KG1 (cell line): ENCODE measurements around the gene SEPTIN8.

Source experiments
- DNase-seq: peaks from one replicate; lab custom pipeline; 2025; lab: John Stamatoyannopoulos, UW

The SEPTIN8 gene

DNA sequence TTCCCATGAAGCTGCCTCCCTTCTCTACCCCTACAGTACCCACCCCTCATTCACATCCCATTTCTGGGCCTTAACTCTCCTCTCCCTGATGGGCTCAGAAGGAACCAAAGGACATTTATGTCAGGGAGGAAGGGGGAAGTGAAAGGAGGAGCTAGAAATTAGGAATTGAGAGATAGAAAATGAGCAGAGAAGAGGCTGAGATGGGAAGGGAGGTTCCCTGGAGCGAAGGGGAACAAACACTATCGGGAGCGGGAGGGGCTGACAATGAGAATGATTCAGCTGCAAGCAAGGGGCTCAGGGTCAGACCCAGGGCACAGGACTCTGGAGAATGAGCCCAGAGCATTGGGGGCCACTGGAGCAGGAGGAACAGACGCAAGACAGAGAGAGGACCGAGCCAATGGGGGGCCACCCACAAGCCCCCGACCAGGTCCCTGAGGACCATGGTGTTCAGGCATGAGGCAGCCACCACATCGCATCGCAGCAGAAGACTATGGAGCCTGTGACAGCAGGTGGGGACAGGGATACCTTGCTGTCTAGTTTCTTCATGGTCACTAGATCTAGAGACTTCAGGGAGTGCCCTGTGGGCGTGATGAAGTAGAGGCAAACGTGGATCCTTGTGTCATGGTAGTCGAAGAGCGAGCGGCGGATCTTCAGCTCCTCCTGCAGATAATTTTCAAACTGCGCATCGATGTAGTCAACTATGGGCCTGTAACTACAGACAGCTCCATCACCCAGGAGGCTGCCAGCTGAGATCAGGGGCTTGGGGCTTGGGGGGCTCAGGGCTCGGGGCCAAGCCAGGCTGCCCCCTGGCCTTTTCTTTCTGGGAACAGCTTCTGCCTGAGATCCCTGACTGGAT is 13.6 kb downstream of the SEPTIN8 start:
- DNase-seq, result no peak

DNA sequence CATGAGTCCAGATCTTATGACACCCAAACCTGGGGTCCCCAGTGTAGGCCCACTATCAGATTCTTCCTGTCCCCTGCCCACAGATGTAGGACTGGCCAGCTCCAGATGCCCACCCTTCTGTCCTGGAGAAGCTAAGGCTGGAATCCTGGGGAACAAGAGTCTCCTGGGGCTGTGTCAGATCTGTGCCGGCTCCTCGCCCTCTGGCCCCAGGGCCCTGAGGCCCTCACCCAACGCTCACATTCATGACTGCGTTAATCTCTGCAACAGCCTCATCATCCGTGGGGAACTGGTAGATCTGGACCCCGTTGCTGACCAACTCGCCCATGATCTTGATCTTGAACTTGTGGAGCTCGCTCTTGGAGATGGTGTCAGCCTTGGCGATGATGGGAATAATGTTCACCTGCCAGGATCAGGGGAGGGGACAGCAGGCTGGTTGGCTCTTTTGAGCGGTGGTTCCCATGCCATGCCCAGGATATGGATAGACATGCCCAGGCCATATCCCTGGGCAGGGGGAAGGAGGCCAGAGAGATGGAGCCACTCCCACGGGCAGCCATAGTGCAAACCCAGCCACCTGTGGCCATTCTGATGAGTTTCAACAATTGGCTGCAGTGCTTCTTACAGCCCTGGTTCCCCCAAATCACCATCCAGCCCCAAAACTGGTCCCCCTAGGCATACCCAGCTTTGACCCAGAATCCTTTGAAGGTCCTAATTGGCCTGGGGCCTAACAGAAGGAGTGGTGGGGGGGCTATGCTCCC is 14.6 kb downstream of the SEPTIN8 start:
- no peak for DNase-seq

DNA sequence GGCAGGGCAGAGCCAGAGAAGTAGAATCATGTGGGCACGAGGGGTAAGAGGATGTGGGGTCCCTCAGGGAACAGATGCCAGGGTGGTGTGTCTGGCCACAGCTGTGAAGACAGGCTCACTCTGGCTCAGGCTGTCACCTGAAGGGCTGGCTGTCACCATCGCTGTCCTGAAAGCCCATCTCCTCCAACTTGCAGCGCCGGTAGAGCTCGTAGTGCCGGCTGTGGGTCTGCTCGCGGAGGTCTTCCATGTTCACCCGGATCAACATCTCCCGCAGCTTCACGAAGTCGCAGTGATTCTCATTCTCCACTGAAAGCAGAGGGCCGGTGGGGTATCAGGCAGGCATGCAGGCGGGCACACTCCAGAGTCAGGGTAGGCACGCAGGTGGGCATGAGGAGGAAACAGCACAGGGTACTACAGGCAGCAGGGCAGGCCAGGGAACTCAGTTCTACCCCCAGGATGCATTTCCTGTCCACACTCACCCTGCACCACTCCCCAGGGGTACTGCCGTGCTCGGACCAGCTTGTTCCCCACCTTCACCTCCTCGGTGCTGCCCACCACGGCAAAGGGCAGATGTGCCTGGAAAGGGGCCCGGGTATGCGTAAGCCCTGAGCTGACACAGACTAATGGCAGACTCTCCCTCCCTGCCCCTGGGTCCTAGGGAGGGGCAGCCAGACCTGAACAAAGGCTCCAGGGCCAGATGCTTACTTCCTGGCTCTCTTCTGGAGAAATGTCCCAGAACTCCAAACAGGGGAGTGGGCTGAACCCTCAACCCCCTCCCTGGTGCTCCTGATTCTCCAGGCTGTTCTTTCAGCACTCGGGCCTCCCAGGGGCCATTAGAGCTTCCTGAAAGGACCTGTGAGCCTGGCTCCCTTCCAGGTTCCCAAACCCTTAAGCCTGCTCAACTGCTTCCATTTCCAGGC is 15.5 kb downstream of the SEPTIN8 start:
- no peak for DNase-seq

DNA sequence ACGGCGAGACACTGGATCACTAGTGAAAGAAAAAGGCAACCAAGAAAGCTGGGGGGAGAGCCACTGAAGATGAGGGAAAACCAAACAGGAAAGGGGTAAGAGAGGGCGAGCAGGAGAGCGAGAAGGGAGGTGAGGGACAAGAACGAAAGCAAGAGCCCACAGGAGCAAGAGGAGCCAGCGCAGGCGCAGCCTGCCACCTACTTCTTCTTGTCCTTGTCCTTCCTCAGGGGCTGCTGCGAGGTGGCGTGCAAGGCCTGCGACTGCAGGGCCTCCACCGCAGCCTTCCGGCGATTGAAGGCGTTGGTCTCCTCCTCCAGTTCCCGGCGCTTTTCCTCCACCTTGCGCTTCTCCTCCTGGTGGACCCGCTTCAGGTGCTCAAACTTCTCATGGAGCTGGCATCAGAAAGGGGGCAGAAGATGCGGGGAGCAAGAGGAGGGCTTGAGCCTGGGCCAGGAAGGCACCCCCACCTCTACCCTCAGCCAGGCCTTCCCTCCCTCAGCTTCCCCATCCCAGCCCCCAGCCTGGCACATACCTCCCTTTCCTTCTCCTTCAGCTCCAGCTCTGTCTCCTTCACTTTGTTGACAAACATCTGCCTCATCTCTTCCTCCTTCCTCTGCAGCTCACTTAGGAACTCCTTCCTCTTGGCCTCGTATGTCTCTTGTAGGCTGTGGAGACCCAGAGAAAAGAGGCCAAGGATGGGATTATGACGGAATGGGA is 16.3 kb downstream of the SEPTIN8 start:
- no peak for DNase-seq

DNA sequence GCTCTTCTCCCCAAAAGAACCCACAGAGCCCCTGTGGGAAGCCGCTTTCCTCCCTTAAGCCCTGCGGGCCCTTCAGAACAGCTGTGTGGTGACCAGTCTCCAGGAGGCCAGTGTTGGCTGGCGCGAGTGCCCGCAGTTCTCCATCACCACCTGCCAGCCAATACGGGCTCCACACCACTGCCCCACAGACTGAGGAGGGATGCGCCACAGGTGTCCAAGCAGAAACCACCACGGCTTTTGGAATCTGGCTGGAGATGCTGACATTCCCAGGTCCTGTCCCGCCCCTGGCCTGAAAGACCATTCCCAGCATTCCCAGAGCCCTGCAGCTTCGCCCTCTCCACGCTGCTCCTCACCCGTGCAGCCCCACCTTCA is 17.0 kb downstream of the SEPTIN8 start:
- no peak for DNase-seq

DNA sequence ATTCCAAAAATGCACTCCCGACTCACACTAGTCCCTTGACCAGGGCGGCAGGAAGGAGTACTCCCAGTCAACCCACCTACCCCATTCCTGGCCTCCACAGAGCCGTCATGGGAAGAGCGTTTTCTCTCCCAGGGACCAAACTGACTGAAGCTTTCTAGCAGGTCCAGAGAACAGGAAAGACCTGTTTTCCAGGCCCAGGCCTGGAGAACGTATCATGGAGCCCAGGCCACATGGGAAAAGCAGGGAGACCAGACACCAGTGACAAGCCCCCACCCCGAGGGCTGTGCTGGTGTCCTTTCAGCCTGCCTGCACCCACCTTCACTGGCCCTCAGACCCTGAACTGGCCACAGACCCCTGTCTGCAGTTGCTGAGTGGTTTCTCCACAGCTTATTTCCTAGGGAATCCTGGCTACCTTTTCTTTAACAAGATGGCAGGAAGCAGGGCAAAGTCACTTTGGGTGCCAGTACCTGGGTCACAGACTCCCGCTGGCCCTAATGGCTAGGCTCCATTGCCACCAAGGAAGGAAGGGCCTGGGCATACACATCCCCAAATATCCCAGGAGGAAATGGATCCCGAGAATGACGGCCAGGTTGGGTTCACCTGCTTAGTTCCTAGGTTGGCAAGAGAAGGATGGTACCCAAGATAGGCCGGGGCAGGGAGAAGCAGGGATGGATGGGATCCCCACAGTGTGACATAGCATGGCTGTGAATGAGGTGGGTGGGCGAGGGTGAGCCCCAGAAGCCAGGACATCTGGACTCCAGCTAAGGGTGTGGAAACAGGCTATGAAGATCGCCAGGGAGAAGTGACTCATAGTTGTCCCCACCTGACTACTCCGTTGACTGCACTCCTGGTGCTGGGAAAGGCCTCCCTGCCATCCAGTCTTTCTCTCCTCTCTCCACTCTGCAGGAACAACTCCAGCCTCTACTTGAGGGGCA is 17.7 kb downstream of the SEPTIN8 start:
- DNase-seq, result no peak

DNA sequence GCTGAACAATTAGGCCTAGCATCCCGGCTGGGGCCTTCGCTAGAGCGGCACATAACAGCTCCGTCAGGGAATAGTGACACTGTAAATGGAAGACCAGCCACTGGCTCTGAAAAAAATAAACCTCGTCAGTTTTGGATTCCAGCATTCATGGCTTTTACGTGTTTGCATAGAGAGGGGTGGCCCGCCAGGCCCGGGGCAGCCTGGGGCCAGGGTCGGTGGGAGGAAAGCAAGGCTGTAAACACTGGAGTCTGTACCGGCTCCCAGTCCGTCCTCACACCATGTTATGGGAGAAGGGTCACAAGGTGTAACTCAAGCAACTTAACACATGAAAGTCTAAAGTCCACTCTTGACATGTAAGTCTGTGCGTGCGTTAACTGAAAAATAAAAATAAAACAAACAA is 18.6 kb downstream of the SEPTIN8 start:
- no peak for DNase-seq

DNA sequence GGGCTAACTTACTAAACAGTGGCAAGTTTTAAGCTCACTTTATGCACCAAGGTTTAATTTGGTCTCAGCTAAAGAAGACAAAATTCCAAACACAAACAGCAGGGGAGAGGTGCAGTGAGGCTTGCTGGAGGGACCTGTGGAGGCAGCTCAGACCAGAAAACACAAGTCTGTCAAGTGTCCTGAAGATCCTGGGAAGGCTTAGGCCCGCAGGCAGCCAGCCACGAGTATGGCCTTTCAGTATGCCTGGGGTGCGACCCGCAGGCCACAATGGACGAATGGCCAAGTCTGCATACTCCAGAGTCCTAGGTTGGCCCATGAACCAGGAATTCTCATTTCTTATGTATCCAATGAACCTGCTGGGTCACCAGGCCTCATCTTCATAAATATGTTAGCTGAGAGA is 20.5 kb downstream of the SEPTIN8 start:
- no peak for DNase-seq

DNA sequence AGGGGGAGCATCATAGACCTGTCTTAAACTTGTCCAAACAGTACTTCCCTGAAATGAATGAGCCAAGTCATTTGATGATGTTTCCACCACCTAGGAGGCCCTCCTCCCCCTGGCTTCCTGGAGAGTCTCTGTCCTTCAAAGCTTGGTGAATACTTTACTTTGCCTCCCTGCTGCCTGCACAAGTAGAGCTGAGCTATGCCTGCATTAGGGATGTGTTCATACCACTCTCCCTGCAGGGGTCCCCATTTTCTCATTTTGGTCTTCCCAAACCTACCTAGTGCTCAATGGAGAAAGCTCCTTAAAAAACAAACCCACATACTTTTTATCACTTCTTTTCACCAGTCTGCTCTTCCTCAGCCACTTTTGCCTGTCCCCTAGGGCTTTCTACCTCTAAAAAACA is 22.1 kb downstream of the SEPTIN8 start:
- no peak for DNase-seq

DNA sequence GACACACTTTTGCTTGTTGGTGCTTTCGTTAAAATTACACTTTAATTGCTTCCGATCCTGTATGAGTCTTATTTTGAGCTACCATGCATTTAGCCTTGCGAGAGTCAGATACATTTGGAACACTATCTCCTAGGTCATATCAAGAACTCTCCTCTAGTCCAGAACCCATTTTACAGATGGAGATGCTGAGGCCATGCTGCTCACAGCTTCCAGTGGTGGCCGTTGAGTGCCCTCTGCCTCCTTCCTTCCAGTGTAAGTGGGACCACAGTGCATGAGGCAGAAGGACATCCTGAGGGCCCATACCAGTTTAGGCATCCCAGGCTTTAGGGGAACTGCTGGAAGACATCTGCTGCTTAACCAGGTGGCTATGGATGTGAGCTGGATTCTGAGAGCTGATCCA is 22.9 kb downstream of the SEPTIN8 start:
- DNase-seq, result no peak

DNA sequence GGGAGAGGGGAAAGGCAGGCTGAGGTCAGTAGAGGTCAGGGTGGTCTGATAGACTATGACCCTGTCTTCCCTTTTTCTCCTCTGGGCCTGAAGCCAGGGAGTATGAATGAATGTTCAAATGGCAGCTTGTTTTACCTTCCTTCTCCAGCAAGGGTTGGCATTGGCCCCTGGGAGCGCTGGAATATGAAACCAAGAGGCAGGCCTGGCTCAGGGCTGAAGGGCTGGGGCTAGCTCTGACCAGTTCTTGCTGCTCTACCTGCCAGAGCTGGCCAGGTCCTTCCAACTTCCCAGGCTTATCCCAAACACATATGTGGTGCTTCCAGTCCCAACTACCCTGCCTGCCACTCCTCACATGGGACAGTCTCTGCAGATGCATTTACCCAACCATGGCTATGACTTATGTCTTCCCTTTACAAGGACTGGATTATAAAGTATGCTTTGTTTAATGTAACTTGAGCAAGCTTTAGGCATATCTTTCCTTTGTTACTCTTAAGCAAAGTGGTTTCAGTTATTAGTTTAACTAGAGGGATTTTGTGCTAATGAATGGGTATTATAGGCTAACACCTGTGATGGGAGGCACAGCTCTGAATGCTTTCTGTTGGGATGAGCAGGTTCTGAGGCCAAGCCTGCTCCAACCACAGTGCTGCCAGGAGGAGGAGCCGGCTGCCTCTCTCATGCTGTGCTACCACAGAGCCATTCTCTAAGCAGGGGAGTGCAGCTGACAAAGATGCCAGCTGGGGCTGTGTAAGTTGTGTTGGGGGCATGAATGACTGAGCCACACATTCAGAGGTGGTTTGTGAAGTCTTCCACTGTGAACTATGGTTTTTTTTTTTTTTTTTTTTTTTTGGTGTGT is 23.7 kb downstream of the SEPTIN8 start:
- DNase-seq, result no peak

DNA sequence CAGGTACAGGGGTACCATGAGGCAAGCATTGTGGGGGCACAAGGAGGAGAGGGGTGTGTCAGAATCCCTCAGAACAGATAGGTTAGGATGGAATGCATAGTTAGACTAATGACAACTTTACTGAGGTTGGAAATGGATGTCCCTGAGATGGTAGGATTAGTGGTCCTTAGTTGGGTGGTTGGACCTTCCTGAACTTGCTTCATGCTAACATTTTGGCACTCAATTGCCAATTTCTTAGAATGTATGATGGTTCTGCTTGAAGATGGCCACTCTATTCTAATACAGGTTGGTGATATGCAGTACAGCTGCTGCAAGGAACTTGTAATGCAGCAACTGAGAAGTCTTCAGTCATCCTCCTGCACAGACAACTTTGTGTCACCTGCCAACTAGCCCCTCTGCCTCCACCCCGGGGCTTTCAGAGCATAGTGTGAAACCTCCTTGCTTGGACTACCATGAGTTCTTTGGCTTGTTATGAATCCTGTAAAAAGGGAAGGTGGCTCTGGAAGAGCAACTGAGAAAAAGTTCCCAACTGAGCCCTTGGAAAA is 24.4 kb downstream of the SEPTIN8 start:
- no peak for DNase-seq

DNA sequence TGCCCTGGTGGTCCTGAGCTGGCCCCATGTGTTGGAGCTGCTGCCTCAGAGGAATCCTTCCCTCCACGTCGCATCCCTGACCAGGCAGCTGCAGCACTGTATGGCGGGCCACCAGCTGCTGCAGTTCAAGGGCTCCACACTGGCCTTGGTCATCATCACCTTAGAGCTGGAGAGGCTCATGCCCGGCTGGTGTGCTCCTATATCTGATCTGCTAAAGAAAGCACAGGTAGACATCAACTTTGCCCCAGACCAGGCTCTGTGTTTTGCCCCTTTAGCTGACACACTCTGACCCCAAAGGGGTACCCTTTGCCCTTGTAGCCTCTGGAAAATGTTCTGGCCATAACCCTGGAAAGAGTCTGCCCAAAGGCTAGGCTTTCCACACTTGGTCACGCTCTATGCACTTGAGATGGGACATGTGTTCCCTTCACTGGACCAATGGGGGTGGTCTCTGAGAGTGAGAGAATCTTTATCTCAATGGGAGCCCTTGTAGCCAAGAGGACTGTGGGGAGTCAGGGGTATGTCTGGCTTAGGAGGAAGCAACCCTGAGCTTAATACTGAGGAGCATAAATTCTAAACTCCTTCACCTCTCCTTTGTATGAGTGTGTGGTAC is 25.0 kb downstream of the SEPTIN8 start:
- no peak for DNase-seq

DNA sequence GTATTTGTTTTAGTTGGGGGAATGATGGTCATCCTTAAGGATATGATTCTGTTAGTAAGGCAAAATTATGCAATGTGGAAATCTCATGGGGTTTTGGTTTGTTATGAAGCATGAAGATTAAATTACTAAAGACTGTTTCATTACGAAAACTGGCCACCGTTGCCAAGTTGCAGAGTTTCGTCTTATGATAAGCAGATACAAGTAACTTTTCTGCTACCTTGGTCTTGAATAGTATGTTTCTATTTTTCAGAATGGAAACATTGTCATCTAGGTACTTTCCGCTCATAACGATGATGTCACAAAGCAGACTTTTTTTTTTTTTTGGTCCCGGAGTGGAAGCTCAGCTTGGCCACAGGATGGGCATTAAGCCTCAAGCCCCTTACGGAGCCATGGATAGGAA is 25.6 kb downstream of the SEPTIN8 start:
- DNase-seq, result no peak

DNA sequence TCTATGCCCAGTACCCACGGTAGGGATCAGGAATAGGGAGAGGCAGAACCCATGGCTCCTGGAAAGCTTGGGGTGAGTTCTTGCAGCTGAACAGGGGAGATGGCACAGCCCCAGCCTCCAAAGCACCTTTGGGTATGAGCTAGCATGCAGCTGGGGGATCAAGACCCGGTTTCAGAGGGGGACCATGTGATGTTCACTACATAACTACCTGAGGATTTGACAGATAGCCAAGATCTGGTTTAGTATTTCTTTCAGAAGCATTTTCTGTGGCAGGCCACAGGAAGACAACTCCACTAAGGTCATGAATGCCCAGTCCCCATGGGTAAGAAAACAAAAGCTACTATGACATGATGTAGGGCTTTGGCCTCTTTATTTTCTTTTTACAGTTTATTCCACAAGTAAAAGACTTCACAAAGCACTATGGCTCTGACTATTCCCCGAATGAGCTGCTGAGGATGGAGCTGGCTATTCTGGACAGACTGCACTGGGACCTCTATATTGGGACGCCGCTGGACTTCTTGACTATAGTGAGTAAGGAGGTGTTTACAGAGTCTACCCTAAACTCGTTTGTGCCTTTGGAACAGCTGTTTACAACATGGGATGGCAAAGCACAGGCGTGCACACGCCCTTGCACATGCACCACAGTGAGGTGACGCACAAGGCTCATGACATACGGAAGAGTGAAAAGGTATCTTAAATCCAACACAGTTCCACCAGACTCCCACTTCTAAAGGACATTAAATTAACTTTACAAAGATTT is 26.4 kb downstream of the SEPTIN8 start:
- DNase-seq, result no peak

DNA sequence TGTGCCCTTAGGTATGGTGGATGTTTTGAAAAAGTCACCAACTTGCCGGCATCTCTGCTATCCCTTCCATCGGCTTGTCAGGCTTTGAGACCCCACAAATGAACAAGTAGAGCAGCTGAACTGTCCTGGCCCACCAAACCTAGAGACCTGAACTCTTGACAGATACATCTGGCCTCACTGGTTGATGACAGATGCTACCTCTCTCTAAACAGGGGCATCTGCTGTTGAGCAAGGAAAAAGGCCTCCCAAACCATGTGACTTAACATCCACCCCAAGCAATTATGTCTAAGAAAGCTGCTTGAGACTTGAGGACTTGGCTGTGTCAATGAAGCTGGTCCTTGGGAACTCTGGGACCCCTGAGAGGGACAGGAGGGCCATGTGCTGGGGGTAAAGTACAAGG is 27.5 kb downstream of the SEPTIN8 start:
- DNase-seq, result no peak

DNA sequence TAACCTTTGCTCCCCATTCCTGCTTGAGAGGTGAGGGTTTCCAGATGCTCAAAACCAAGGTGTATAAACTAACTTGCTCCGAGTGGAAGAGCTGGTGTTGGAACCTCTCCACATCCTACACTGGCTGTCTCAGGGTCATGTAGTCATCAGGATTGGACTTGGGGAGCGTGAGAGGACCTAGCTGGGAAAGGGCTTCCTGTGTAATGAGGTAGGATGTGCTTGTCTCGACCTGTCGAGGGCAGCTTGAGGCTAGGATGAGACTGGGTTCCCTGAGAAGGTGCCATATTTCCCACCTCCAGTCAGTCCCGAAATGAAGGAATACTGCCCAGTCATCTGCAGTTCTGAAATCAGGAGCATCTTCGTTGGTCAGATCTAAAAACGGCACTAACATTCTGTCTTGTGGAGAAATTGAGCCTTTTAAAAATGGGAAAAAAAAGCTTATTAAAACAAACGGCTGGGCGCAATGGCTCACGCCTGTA is 28.5 kb downstream of the SEPTIN8 start:
- DNase-seq, result no peak
